Hepatocyte (in vitro differentiated cells): Measurements from ENCODE around the gene MLYCD. TPM values are rescaled to one million over a fixed set of nuclear protein-coding genes. Genes with fewer than 3 reads are reported as not detected.

Source experiments
- DNase-seq: peaks from one replicate; pipeline ENCODE4 v3.0.0-alpha.2; 2016; ENCODE audit warnings: low spot score
- H2AFZ ChIP-seq: fragments of 200-600 bp; sonication (generic); 2 replicates; pipeline ENCODE4 v1.6.0; 2016; ENCODE audit warnings: antibody characterized with exemption, mild to moderate bottlenecking
- H3K27ac ChIP-seq: fragments of 200-600 bp; sonication (generic); 2 replicates; pipeline ENCODE4 v1.5.1; 2016; ENCODE audit warnings: mild to moderate bottlenecking
- H3K27me3 ChIP-seq: fragments of 200-600 bp; sonication (generic); 2 replicates; pipeline ENCODE4 v1.6.1; 2016
- H3K36me3 ChIP-seq: fragments of 200-600 bp; sonication (generic); replicated peaks from 2 replicates; pipeline ENCODE4 v1.5.1; 2016; ENCODE audit warnings: low read depth; ENCODE audit not compliant: insufficient read depth
- H3K4me1 ChIP-seq: fragments of 200-600 bp; sonication (generic); 2 replicates; pipeline ENCODE4 v1.5.1; 2016; ENCODE audit warnings: mild to moderate bottlenecking, moderate library complexity; ENCODE audit not compliant: insufficient read depth
- H3K4me2 ChIP-seq: fragments of 200-600 bp; sonication (generic); 2 replicates; pipeline ENCODE4 v1.6.0; 2016
- H3K4me3 ChIP-seq: fragments of 200-600 bp; sonication (generic); 2 replicates; pipeline ENCODE4 v1.5.1; 2016; ENCODE audit warnings: mild to moderate bottlenecking
- H3K79me2 ChIP-seq: fragments of 200-600 bp; sonication (generic); 2 replicates; pipeline ENCODE4 v1.6.0; 2017; ENCODE audit warnings: mild to moderate bottlenecking
- H3K9me2 ChIP-seq: fragments of 200-600 bp; sonication (generic); replicated peaks from 2 replicates; pipeline ENCODE4 v1.6.0; 2017; ENCODE audit warnings: mild to moderate bottlenecking; ENCODE audit not compliant: insufficient read depth
- H3K9me3 ChIP-seq: fragments of 200-600 bp; sonication (generic); 2 replicates; pipeline ENCODE4 v1.5.1; 2016; ENCODE audit warnings: low read depth, mild to moderate bottlenecking
- H4K20me1 ChIP-seq: fragments of 200-600 bp; sonication (generic); 2 replicates; pipeline ENCODE4 v1.6.0; 2016; ENCODE audit warnings: mild to moderate bottlenecking; ENCODE audit not compliant: insufficient read depth, poor library complexity, severe bottlenecking
- EZH2 ChIP-seq: fragments of 200-600 bp; sonication (generic); IDR thresholded peaks from 2 replicates; pipeline ENCODE4 v1.6.1; 2016; ENCODE audit warnings: antibody characterized with exemption, mild to moderate bottlenecking, borderline replicate concordance
- EZH2phosphoT487 ChIP-seq: fragments of 200-600 bp; sonication (generic); IDR thresholded peaks from one replicate; pipeline ENCODE4 v1.6.1; 2018; ENCODE audit warnings: antibody characterized with exemption, mild to moderate bottlenecking, low read depth, moderate library complexity; ENCODE audit not compliant: unreplicated experiment, severe bottlenecking
- WGBS: methylation state at CpG from one replicate; pipeline ENCODE4 v1.1.6; 2016; ENCODE audit warnings: low lambda C conversion rate; ENCODE audit errors: missing lambda C conversion rate; 5-methylcytosine and 5-hydroxymethylcytosine counted together
- polyA plus RNA-seq: library from polyadenylated mRNA; unstranded; fragments of >200 nt; fragmentation: Nextera tagmentation; extraction: Ambion mirVana; gene quantifications from 2 replicates; pipeline ENCODE4 v1.2.1, GENCODE V29; 2016
- total RNA-seq: library from RNA; depleted of rRNA; stranded (reverse); fragments of >200 nt; gene quantifications from 2 replicates; pipeline ENCODE4 v1.2.3, GENCODE V29; 2014
- TF ChIP-seq, protein P1 (sequence below): fragments of 200-600 bp; sonication (generic); IDR thresholded peaks from 2 replicates; pipeline ENCODE4 v1.5.1; 2016; ENCODE audit warnings: antibody characterized with exemption, mild to moderate bottlenecking; ENCODE audit not compliant: poor library complexity

Gene MLYCD
- total and polyA plus RNA-seq, 2 experiments from 2014 or later: 6.3 to 10.1 TPM

DNA sequence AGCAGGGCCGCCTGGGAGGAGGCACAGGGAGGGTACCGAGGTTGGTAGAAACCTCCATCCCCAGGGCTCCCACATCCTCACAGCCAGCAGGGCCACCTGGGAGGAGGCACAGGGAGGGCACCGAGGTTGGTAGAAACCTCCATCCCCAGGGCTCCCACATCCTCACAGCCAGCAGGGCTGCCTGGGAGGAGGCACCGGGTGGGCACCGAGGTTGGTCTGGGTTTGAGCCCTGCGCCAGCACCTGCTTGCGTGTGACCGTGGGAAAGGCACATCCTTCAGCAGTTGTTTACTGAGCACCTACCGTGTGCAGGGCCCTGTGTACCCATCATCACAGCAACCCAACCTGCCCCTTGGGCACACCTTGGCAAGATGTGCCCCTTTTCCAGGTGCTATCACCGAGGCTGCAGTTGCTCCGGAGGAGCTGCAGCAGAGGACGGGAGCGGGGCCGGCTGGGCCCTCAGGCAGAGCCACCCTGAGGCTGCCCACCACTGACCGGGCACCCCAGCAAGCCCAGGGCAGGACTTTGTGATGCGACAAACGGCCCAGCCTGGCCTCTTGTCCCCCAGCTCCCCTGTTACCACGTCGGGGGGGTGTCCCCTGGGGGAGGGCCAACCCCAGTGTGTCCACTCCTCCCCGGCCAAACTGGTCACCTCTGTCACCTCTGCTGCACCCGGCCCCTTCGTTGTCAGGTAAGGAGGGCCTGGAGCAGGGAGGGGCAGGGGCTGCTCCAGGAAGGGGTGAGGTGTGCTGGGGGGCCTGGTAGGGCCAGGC is 32.0 kb downstream of the MLYCD start:
- Histone ChIP-seq H3K27ac (no peak overlapping the region), H3K27me3 (no peaks in the 10 kb centered on the region), H3K9me3 (no peaks in the 10 kb centered on the region), H3K9me2 (no peaks in the 10 kb centered on the region), H3K79me2 (no peaks in the 10 kb centered on the region), H3K4me1 (peaks cover 4% of the 10 kb centered on the region), H3K4me3 (no peak overlapping the region), H4K20me1 (no peaks in the 10 kb centered on the region), H2AFZ (no peak overlapping the region), H3K4me2 (no peak overlapping the region), H3K36me3 (no peaks in the 10 kb centered on the region)
- WGBS: 91% methylated on average over 22 of the region's 22 CpGs
- no peak for TF ChIP-seq EZH2
- TF ChIP-seq EZH2phosphoT487: no peak
- TF ChIP-seq, protein P1, sequence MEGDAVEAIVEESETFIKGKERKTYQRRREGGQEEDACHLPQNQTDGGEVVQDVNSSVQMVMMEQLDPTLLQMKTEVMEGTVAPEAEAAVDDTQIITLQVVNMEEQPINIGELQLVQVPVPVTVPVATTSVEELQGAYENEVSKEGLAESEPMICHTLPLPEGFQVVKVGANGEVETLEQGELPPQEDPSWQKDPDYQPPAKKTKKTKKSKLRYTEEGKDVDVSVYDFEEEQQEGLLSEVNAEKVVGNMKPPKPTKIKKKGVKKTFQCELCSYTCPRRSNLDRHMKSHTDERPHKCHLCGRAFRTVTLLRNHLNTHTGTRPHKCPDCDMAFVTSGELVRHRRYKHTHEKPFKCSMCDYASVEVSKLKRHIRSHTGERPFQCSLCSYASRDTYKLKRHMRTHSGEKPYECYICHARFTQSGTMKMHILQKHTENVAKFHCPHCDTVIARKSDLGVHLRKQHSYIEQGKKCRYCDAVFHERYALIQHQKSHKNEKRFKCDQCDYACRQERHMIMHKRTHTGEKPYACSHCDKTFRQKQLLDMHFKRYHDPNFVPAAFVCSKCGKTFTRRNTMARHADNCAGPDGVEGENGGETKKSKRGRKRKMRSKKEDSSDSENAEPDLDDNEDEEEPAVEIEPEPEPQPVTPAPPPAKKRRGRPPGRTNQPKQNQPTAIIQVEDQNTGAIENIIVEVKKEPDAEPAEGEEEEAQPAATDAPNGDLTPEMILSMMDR: no peak
- DNase-seq: no peak

DNA sequence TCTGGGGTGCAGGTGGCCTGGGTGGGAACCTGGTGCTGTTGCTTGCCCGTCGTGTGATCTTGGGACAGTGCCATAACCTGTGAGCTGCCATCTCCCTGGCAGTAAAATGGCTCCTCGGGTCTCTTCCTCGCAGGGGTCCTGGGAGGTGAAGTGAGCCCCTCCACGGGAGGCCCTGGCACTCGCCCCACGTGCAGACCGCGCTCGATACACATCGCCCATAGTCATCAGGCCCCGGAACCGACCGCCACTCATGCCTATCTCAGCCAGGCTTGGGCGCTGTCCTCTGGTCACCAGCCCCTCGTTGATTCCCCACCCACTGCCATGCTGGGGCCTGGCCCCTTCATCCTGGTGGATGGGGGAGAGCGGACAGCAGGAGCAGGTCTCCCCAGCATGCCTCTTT is 32.6 kb downstream of the MLYCD start:
- Histone ChIP-seq H3K36me3 (no peaks in the 10 kb centered on the region), H4K20me1 (no peaks in the 10 kb centered on the region), H3K4me2 (no peak overlapping the region), H3K9me2 (no peaks in the 10 kb centered on the region), H3K4me1 (peaks cover 4% of the 10 kb centered on the region), H3K79me2 (no peaks in the 10 kb centered on the region), H2AFZ (no peak overlapping the region), H3K27ac (no peak overlapping the region), H3K4me3 (no peak overlapping the region), H3K27me3 (no peaks in the 10 kb centered on the region), H3K9me3 (no peaks in the 10 kb centered on the region)
- no peak for DNase-seq
- TF ChIP-seq EZH2phosphoT487 (no peak), EZH2 (no peak)
- TF ChIP-seq, protein P1: no peak
- over 99% methylated on average over 14 of the region's 17 CpGs for WGBS

DNA sequence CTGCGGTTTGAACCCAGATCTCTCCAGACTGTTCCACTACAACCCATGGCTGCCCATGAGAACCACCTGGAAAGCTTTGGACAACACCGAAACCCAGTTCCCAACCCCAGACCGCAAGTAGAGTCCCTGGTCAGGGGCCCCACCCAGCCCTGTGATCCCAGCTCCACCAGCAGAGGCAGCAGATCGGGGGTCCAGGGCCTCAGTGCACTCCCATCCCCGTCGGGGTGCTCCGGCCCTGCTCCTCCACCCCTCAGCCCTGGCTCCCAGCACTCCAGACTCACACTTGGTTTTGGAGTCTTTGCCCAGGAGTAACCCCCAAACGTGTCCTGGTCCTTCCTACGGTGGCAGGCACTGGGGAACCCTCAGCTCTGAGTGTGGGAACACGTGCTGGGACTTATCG is 33.4 kb downstream of the MLYCD start:
- Histone ChIP-seq H3K9me2 (no peaks in the 10 kb centered on the region), H3K27me3 (no peaks in the 10 kb centered on the region), H4K20me1 (no peaks in the 10 kb centered on the region), H2AFZ (no peak overlapping the region), H3K9me3 (no peaks in the 10 kb centered on the region), H3K79me2 (no peaks in the 10 kb centered on the region), H3K4me2 (no peak overlapping the region), H3K27ac (no peak overlapping the region), H3K36me3 (no peaks in the 10 kb centered on the region), H3K4me1 (peaks cover 4% of the 10 kb centered on the region), H3K4me3 (no peak overlapping the region)
- WGBS: 88% methylated on average over 11 of the region's 11 CpGs
- DNase-seq: no peak
- TF ChIP-seq EZH2: no peak
- TF ChIP-seq EZH2phosphoT487: no peak
- TF ChIP-seq, protein P1: no peak
